HG02970 (cell line): Measurements from ENCODE around the gene GTF2H3.
"Not testable (repeated sequence)": the region's sequence is repeated elsewhere in the genome, so short reads cannot be mapped to it uniquely, and the experiment has no call there.

ENCODE experiments used
- ATAC-seq: cut with Tn5 transposase; IDR thresholded peaks from one replicate; pipeline ENCODE4 v1.9.1; 2021; ENCODE audit warnings: mild to moderate bottlenecking, moderate library complexity, moderate number of reproducible peaks; ENCODE audit not compliant: unreplicated experiment, low FRiP score

The GTF2H3 gene

DNA sequence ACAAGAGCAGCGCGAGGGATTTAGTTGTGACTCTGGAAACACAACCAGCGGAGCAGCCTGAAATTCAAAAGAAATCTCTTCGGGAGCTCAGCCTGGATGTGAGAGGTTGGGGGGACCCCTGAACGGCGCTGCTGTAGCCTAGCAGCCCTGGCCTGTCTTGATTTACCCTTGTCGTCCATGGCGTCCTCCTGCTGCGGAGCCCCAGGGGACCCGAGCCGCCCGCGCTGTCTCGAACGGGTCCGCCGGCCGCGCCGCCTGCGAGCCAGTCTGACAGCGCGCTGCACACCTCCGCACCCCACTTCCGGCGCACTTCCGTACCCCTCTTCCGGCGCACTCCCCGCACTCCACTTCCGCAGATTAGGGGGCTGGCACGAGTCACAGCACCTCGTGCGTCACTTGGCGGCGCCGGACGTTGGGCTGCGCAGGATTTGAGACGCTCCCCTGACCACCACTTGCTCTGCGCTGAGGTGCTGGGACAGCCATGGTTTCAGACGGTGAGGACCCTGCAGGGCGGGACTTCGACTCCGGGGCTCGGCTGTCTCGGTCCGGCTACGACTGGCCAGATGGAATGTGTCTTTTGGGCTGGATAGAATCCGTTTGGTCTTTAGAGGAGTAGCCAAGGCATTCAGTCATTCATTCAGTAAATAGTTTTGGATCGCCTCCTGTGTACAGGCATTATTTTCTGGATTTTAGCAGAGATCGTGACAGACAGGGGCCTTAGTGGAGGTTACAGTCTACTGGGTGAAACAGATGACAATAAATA, at the start of gene GTF2H3, which contains the start of gene EIF2B1:
TSS of gene GTF2H3 (plus strand) at position 451 of the 763 bp plus-strand sequence. CDS start at position 482, 31 bp downstream.
TSS of gene EIF2B1 (minus strand) at position 308 of the 763 bp plus-strand sequence. CDS start at position 179, 129 bp downstream.
- peak; percentile 98 for ATAC-seq

DNA sequence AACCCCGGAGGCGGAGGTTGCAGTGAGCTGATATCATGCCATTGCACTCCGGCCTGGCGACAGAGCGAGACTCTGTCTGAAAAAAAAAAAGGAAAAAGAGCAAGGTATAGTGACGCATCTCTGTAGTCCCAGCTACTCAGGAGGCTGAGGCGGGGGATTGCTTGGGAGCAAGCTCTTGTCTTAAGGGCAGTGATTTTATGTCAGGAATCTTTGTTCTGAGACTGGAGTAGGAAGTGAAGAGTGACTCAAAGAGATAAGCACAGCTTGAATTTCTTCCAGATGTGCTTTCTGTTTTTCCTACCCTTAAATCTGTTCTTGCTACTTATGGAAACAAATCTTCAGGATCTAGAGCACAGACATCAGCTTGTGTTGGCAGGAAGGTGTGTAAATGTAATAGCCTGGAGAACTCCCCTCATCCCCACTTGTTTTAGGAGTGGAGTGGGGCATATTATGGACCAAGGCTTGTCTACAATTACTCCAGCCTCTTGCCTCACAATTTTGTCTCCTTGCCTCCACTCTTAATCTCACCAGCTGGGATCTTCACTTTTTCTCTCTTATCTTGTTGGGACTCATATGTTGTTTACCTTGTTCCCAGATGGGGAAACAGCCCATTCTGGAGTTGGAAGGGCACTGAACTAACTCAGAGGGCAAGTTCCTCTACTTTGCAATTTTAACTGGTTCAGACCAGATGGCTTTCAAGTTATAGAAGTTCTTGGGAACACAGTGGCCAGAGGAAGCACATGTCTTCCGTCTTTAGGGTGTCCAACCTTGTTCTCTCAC, 41.7 kb upstream of the GTF2H3 start:
- no peak for ATAC-seq

DNA sequence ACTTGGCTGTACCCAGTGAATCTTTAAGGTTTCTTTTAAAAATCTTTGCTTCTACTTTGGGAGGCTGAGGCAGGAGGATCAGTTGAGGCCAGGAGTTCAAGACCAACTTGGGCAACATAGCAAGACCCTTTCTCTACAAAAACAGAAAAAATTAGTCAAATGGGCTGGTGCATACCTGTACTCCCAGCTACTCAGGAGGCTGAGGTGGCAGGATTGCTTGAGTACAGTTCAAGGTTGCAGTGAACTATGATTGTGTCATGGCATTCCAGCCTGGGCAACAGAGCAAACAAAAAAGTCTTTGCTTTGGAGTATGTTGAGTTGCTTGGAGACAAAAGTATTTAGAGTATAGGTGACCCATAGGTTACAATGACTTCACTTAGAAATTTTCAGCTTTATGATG, 37.9 kb upstream of the GTF2H3 start:
- ATAC-seq: no peak

GRCh38 chr12:123597100-123597499, 36.5 kb upstream of the GTF2H3 start:
- no peak for ATAC-seq

GRCh38 chr12:123598522-123598921, 35.1 kb upstream of the GTF2H3 start:
- no peak for ATAC-seq

GRCh38 chr12:123599310-123599709, 34.3 kb upstream of the GTF2H3 start:
- no peak for ATAC-seq

GRCh38 chr12:123599721-123600120, 33.9 kb upstream of the GTF2H3 start:
- no peak for ATAC-seq

DNA sequence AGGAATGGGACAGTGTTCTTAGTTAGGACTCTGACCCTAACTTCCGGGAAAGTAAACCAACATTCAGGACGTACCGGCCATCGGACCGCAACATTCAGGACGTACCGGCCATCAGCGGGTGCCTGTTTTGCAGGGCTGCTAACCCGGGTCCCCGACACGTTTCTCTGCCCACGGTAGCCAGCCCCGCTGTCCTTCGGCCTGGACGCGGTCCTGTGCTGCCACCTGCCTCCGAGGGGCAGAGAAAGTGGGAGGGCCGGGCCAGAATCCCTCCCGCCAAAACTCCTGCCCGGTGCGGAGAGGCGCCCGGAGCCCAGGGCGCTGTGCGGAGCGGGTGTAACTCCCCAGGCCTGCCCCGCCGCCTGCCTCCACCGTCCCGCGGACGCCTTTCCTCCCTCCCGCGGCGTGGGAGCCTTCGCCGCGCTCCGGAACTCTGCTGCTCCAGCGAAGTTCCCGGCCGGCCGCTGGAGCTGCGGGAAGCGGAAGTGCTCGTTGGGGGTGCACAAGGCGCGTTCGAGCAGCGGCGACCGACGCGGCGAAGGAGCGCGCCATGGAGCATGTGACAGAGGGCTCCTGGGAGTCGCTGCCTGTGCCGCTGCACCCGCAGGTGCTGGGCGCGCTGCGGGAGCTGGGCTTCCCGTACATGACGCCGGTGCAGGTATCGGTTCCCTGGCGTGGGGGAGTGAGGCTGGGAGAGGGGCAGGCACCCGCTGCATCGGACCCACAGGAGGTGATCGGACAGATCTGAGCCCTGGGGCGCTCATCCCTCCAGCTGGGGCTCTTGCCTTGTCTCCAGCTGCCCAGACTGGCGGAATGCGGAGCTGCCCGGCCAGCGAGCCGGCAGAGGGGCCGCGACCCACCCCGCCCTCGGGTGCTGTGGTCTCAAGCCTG, 31.8 kb upstream of the GTF2H3 start, which contains the start of gene DDX55:
TSS of gene DDX55 (plus strand) at position 498 of the 888 bp plus-strand sequence. CDS start at position 548, 50 bp downstream.
- ATAC-seq: peak; percentile 78

- no peak for ATAC-seq
Observed at GRCh38 chr12:123602651-123603195, 30.9 kb upstream of the GTF2H3 start.

DNA sequence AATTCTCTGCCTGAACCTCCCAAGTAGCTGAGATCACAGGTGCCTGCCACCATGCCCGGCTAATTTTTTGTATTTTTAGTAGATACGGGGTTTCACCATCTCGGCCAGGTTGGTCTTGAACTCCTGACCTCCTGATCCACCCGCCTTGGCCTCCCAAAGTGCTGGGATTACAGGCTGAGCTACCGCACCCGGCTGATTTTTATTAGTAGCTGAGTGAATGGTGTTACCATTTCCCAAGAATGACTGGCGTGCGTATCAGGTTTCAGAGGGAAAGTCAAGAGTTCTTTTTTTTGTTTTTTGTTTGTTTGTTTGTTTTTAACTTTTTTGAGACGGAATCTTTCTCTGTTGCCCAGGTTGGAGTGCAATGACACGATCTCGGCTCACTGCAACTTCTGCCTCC, 30.1 kb upstream of the GTF2H3 start:
- not testable (repeated sequence) for ATAC-seq

DNA sequence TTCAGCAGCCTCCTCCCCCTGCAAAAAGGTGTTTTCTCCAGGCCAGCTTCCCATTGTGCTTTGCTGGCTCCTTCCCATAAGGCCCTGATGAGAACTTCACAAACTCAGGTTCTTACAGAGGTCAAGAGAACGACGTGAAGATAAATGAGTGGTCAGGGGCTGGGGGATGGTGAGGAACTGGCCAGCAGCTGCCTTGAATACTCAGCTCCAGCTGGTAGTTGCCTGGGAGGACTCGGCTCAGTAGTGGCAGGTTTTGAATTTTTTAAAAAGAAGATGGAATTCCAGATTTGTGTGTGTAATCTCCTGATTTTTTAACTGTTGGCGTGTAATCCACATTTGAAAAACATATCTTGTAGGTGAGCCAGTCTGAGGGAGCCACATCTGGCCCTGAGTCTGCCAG, 25.9 kb upstream of the GTF2H3 start:
- no peak for ATAC-seq

DNA sequence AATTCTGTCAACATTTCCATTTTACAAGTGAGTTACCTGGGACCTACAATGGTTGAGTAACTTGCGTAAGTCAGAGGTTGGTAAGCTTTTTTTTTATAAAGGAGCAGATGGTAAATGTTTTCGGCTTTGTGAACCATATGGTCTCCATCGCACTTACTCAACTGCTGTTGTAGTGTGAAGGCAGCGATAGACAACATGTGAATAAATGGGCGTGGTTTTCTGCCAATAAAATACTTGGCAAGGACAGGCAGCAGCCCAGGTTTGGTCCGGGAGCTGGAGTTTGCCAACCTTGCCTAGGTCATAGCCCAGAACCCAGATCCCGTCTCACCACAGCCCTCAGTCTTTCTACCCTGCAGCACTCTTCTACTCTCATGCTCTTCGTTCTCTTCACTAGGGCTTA, 25.4 kb upstream of the GTF2H3 start:
- ATAC-seq: no peak

DNA sequence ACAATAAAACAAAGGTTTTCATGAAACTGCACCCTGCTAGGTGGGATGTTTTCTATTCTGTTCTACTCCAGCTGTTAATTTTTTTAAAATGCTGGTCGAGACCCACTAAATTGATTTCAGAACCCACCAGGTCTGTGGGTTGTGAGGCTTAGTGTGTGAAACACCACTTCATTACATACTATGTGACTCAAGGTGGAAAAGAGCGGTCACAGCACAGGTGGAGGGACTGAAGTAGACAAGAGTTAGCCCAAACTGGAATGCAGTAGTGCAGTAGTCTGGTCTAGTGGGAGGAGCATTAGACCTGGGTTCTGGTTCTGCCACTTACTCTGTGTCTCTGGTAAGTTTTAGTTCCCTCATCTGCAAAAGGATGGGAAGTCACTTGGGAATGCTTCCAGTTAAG, 19.5 kb upstream of the GTF2H3 start:
- ATAC-seq: no peak

DNA sequence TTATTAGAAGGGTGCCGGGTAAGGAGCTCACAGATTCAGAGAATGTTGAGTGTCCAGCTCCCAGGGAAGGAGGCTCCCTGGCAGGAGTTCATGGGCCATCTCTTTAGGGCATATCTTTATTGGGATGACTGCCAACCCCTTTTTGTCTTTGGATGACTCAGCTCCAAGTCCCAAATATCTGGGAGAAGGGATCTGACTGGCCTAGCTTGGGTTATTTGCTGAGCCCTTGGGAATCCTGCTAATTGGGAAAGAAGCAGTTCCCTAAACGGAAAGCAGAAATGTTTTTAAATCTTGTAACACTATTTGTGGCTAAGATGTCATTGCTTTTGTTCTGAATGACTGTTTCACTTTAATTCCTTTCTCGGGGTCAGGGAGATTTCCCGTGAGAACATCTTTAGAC, 19.1 kb upstream of the GTF2H3 start:
- ATAC-seq: no peak

GRCh38 chr12:123617144-123617543, 16.5 kb upstream of the GTF2H3 start:
- no peak for ATAC-seq

DNA sequence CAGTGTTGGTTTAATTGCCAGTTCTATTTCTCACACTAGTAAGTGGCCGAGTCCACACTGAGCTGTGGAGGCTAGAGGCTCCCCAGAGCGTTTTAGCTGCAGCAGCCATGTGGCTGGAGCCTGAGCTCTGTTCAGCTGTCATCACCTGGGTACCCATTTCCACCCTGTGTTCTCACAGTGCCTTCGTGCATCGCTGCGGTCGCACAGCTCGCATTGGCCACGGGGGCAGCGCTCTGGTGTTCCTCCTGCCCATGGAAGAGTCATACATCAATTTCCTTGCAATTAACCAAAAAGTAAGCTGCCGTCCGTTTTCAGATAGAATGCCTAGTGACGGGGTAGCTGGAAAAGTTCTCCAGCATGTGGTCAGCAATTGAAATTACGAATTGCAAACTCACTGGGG, 16.0 kb upstream of the GTF2H3 start:
- ATAC-seq: no peak

- no peak for ATAC-seq
Observed at GRCh38 chr12:123621101-123621500, 12.5 kb upstream of the GTF2H3 start.

DNA sequence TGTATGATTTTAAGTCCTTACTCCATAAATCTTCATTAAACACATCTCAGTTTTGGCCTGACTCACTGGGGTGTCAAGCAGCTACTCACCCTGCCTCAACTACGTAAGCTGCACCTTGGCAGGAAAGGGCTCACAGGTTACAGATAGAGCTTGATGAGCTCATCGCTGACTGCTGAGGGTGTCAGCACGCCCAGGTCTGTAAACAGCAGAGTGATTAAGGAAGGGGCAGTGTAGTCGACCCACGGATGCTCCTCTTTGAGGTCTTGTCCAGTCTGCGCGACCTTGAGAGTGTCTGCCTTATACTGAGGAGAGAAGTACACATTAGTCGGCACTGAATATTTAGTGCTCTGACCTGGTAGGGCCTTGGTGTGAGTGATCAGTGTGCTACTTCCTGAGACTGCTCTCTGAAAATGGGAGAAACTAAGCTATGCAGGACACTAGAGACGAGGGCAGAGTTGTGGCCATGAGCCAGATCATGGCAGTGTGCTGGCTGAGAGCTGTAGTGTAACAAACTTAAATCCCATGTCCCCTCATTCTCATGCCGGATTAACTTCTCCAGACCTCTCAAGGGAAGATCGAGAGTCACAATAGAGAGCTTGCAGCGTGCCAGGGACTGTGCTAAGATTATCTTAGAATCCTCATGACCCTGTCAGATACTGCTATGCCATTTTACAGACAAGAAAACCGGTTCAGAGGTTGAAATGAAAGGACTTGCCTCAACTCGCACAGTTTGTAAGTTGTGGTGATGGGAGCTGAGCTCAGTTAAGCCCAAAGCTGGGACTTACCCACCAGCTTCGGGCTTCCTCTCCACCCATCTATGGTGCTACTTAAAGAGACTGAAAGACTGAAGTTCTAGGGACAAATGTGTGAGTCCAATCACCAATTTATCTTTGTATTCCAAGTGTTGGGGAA, 11.8 kb upstream of the GTF2H3 start:
- ATAC-seq: no peak

GRCh38 chr12:123634142-123634561, 523 bp downstream of the GTF2H3 start:
- no peak for ATAC-seq
